Measurements from ENCODE around the gene ERBB4.
"Not testable (repeated sequence)": the region's sequence is repeated elsewhere in the genome, so short reads cannot be mapped to it uniquely, and the experiment has no call there.

ERBB4 gene

DNA sequence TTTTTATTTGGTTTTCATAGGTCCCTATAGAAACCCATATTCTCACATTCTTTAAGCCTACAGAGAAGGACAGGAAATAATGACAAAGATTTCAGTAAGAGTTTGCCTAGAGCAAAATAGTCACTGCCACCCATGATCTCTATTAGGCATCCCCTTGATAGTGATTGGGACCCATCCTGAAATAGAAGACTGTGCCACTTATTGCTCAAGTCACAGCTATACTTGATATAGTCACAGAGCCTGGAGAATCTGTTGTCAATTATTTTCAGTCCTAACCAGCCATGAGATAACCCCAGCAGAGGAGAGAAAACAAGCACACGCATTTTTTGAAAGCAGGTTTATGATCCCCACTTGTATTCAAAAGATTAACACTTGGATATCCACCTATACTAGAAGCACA, 8.2 kb downstream of the ERBB4 start:
- in situ Hi-C loops (cut with MboI; ENCODE audit: low sequenced_read_pairs), result no loop called here

DNA sequence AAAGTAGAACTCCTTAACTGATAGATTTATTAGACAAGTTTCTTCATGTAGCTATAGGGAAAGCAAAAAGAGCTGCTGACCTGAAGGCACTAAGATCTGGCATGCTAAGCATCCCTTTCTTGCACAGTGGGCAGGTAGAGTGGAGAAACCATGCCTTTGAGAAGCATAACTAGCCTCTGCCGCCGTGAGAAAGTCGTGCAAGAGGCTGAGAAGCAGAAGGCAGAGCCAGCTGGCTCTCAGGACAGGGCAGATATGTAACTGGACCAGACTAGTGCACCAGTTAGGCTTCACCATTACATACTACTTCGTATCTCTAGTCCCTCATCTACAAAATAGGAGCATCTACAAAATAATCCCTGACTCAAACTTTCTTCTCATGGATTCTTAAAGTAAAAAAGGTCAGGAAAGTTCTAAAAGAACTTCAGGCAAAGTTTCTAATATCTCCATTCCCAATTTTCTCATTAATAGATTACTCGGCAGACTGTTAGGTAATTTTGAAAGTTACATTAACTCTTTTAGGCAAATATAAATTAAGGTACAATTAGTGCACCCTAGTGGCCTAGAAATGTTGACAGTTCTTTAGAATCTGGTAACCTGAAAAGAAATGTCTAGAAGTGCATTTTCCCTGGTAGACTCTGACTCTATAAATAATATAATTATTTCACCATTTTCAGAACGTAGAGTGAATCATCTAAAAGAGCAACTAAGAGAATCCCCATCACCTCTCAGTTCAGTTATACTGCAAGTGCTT, 10.3 kb downstream of the ERBB4 start:
- in situ Hi-C loops (cut with MboI; ENCODE audit: low sequenced_read_pairs), result no loop called here

DNA sequence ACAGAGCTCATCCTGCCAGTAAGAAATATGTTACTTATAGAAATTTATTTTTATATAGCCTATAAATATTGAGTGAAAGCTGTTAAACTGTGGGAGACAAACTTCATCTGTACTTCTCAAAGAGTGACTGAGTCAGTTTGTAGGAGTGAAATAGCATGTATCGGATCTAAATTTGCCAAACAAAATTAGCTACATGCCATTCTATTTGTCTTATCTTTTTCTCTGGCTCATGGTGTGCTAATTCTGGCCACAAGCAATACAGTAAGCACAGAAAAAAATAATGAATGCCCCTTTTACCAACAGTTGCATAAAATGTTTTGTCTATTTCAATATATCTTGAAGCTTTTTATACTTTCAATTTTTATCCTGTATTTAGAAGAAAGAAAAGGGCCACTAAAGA, 12.5 kb downstream of the ERBB4 start:
- in situ Hi-C loops (cut with MboI; ENCODE audit: low sequenced_read_pairs), result no loop called here

DNA sequence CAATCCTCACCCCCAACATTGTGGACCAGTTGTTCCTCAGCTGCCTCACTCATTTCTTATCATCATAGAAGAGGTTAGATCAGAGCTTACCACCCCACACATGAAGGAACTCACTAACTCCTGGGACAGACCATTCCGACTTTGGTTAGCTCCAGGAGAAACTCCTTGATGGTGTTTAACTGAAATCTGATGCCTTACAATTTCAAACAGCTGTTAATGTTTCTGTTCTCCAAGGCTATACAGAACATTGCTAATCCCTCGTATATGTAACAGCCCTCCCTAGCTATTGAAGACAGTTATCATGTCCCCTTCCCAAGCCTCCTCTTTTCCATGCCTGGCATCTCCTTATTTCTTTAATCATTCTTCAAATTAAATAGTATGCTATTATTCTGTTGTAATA, 14.8 kb downstream of the ERBB4 start:
- in situ Hi-C loops (cut with MboI; ENCODE audit: low sequenced_read_pairs), result no loop called here

DNA sequence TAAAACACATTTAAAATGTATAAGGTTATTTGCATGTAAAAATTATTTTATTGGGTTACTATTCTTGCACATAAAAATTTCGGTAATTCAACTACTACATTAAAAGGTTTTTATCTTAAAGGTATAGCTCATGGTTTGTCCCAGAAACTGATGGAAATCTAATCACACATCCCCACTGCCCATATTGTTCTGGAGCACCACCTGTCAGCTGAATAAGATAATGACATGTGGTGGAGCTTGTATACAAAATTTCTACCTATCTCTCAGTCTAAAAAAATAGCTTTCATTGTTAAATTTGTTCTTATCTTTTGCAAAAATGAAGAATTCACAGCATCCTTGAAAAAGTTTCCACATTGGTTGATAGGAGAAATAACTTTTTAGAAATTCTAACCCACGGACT, 18.3 kb downstream of the ERBB4 start:
- in situ Hi-C loops (cut with MboI; ENCODE audit: low sequenced_read_pairs), result no loop called here

DNA sequence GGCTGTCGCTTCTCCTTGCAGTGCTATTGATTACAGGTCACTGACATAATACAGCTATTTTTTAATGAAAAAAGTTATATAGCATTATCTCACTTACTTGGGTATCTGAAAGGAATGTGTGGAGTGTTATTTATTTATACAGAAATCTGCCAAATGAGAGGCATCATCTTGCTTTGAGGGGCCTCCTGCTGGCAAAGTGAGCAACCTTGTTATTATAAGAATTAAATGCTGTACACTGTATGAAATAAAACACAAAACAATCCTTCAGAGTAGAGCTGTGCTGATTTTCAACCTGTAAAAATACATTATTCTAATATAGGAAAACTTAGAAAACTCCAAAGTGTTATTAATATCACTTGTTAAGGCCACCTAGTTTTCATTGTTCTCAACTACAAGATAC, 20.9 kb downstream of the ERBB4 start:
- in situ Hi-C loops (cut with MboI; ENCODE audit: low sequenced_read_pairs), result no loop called here

DNA sequence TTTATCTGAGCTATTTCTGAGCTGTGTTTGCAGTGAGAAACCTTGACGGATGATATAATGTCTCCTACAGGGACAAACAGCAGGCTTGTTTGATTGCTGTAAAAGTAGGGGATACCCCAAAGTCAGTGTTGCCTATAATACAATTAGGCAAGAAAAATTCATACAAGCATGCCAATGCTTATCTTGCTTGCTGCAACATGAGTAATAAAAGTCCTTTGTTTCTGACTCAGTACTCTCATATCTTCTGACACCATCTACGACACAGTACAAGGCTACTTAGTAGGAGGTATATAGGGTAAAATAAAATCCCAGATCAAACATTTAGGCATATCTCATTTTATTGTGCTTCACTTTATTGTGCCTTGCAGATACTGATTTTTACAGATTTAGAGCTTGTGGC, 33.0 kb downstream of the ERBB4 start:
- in situ Hi-C loops (cut with MboI; ENCODE audit: low sequenced_read_pairs), result no loop called here

DNA sequence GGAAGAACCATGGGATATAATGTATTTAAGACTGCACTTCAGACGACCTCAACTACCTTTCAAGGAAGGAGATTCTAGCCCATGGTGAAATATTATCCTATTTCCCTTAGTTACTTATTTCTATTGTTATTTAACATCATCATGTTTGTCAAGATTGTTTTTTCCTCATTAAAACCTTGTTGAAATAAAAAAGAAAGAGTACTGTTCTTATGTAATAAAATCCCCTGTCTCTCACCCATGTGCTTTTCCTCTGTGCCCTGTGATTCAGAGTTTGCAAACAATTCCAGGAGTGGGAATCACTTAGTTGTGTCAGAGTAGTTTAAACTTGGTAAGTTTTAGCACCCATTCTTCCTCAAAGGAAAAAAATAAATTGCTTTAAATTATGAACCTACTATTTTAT, 43.6 kb downstream of the ERBB4 start:
- in situ Hi-C loops (cut with MboI; ENCODE audit: low sequenced_read_pairs), result no loop called here

DNA sequence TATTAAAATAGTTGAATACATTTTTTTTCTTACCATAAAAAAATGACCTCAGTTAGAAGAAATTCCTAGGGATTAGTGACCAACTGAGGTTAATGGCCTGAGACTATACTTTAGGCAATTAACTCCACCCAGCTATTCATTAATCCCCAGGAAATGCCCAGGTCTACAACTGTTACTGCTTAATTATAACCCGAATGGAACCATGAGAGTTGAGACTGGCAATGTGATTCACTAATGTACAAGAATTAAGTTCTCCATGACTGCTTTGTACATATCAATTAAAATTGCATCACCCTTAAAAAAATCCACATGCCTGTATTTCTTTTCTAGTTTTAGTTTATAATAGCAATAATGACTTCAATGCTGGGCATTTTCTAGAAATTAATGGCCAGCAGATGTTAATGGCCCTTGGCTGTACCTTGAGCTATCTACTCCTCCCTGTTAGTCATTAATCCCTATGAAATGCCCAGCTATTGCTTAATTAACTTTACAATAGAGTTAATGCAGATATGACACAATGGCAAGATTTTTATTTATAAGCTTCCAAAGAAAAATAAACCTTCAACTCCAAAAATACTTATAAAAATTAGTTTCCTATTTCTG, 44.1 kb downstream of the ERBB4 start:
- in situ Hi-C loops (cut with MboI; ENCODE audit: low sequenced_read_pairs), result no loop called here

DNA sequence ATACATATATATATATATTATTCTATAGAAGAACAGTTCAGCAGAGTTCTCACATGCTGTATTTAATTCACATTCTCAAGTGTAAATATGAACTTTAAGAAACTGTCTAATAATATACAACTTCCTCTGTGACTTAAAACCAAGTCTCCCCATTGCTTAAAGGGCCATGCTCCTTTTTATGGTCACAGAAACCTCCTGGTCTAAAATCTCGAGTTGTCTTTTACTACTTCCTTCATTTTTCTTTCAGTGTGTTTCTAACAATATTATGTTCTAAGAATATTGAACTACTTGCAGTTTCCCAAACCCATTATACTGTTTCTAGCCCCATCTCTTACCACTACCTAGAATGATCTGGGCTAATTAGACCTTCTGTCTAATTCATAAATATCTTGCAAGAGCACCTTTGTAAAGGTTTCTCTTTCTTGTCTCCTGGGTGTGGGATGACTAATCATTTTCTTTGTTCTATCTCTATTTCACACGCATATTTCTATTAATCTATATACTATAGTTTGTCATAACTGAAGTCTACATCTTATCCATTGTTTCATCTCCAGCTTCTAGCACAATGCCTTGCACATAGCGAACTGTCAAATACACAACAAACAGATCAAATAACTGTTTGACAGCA, 48.8 kb downstream of the ERBB4 start:
- in situ Hi-C loops (cut with MboI; ENCODE audit: low sequenced_read_pairs), result no loop called here

DNA sequence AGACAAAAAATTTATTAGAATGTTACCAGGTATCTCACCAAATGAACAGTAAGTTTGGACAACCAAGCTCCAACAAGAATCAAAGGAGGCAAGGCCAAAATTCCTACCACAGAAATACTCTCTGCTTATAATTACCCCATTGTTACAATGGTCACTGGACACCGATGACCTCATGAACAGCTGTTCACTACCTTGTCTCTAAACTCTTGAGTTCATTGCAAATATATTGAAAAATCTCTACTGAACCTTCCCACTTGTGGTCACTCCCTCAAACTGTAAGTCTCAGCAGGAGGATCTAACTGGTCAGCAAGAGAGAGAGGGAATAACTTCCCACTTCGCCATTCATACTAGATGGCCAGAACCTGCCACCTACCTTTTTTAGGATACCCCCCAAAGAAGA, 50.0 kb downstream of the ERBB4 start:
- in situ Hi-C loops (cut with MboI; ENCODE audit: low sequenced_read_pairs), result no loop called here

DNA sequence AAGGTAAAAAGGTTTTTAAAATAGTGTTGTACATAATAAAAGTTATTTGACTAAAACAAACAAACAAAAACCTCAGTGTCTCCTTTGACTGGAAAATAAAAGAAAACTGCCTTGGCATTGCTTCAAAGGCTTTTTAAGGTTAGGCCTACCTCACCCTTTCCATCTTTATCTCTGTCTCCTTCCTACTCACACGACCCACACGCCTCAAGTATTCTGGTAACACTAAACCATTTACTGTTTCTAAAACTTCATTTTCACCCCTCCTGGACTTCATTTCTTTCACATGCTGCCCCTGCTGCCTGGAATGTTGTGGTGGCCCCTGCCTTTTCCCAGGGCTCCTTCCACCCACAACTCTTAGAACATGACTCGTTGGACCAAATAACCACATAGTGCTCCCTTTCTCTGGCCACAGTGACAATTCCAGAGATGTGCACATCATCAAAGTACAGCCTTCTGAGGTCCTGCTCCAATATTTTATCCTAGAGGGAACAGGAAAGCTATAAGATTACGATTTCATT, 54.0 kb downstream of the ERBB4 start:
- in situ Hi-C loops (cut with MboI; ENCODE audit: low sequenced_read_pairs), result no loop called here

DNA sequence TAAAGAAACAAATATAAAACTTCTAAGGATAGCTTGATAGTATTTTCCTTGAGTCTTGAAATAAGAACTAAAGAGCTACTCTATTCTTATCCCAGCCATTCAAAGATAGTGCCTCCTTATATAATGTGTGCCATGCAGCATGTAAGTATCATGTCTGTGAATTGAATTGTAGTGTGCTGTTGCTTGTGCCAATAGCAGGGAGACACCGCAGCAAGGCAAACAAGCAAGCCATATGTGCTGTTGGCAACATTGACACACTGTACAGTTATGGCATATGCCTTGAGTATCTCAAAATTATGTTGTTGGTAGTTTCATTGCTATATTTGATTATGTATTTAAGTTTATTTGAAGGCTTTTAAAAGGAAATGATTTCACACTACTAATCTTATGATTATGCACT, 58.2 kb downstream of the ERBB4 start:
- in situ Hi-C loops (cut with MboI; ENCODE audit: low sequenced_read_pairs), result no loop called here

DNA sequence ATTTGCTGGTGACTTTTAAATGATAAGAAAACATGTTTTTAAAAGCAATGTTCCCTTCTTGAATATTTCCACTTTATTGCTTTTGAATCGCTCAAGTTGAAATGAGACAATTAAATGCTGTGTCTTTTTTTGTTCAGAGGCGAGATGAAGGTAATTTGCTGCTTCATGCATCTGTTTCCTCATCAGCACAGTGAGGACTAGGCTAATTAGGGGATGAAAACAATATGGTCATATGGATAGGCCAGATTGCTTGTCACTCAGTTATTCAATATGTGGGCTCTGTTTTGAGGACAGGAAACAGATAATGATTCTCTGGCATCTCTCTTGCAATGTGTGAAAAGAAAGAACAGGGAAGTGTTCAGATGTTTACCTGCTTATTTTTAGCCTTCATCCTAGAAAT, 61.0 kb downstream of the ERBB4 start:
- in situ Hi-C loops (cut with MboI; ENCODE audit: low sequenced_read_pairs), result no loop called here

DNA sequence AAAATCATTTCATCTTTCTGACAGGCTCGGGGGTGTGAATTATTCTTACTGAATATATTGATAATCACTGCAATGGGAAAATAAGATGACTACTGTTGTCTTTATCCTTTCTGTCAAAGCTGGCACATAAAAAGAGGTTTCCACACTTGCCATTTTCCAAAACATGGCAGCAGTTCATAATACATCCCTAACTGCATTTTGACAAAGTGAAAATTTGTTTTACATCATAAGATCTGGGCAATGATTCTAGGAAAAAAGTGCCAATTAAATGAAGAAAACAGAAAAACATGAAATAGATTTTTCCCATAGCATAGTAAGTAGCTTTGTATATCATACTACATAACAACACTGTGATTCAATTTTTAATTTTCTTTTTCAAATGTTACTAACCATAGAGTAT, 65.4 kb downstream of the ERBB4 start:
- in situ Hi-C loops (cut with MboI; ENCODE audit: low sequenced_read_pairs), result no loop called here

DNA sequence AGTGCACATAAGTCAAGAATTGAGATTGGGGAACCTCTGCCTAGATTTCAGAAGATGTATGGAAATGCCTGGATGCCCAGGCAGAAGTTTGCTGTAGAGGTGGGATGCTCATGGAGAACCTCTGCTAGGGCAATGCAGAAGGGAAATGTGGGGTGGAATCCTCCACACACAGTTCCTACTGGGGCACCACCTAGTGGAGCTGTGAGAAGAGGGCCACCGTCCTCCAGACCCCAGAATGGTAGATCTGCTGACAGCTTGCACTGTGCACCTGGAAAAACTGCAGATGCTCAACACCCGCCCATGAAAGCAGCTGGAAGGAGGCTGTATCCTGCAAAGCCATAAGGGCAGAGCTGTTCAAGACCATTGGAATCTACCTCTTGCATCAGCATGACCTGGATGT, 71.1 kb downstream of the ERBB4 start:
- in situ Hi-C loops (cut with MboI; ENCODE audit: low sequenced_read_pairs), result not testable (repeated sequence)

DNA sequence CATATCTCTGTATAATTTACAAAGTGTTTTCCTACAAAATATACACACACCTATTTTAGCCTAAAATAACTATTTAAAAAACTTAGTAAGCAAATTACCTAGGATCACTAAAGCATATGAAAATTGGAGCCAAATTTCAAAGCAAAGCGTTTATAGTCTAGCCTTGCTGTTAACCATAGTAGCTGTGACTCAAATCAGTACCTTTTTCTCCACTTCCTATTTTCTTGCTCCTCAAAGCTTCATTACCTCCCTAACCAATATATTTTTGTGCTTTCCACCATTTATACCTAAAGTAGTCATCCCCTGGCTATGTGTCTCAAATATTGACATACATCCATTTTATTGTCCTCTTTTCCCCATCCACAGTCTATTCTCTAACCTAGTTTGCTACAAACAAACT, 73.1 kb downstream of the ERBB4 start:
- in situ Hi-C loops (cut with MboI; ENCODE audit: low sequenced_read_pairs), result no loop called here

DNA sequence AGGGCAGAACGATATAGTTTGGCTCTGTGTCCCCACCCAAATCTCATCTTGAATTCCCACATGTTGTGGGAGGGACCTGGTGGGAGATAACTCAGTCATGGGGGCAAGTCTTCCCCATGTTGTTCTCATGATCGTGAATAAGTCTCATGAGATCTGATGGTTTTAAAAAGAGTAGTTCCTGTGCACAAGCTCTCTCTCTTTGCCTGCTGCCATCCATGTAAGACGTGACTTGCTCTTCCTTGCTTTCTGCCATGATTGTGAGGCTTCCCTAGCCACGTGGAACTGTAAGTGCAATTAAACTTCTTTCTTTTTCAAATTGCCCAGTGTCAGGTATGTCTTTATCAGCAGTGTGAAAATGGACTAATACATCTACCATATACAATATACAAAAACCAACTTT, 76.9 kb downstream of the ERBB4 start:
- in situ Hi-C loops (cut with MboI; ENCODE audit: low sequenced_read_pairs), result not testable (repeated sequence)

DNA sequence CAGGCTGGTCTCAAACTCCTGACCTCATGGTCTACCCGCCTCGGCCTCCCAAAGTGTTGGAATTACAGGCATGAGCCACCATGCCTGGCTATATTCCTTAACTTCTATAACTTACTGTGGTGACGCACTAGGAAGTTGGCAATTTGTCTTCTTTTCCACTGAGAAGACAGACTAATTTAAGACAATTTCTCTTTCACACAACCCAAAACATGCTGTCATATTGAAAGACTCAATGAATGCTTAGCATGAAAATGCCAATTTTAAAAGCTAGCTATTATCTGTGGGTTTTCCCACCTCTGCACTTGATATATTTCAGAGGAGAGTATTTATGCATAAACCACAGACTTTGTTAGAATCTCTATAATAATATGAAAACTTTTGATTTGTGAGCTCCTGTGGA, 84.5 kb downstream of the ERBB4 start:
- in situ Hi-C loops (cut with MboI; ENCODE audit: low sequenced_read_pairs), result no loop called here

DNA sequence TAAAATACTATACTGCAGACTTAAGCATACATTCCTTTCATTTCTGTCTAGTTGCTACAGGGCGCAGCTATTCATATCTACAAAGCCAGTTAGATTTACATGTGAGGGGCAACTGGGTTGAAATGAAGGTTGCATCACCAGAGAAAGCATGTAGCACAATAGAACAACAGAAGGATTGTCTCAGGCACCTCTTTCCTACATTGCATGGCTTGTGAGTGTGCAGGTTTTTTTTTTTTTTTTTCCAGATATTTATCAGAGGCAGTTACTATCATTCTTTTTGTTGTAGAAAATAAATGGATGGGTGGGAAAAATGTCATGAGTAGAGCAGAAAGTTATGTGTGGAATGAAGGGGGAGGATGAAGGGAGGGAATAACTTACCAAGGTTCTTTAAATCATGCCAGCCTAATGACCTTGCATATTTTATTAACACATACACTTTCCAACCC, 86.8 kb downstream of the ERBB4 start:
- in situ Hi-C loops (cut with MboI; ENCODE audit: low sequenced_read_pairs), result no loop called here

DNA sequence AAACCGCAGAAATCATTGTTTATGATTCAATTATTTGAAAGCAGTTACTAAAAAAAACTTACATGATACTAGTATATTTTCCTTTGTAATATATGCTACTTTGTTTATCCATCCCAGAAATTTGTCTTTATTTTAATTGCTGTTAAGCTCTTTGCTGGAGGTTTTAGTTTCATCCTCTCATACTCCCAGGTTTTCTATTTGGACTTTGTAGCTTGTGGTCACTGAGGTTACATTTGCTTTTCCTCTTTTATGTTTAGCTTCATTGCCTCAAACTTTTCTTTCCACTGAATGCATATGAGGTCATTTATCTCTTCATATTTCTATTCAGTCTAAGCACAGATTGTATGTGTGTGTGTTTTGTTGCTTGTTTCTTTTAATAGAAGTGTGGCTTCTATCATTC, 89.9 kb downstream of the ERBB4 start:
- in situ Hi-C loops (cut with MboI; ENCODE audit: low sequenced_read_pairs), result no loop called here

DNA sequence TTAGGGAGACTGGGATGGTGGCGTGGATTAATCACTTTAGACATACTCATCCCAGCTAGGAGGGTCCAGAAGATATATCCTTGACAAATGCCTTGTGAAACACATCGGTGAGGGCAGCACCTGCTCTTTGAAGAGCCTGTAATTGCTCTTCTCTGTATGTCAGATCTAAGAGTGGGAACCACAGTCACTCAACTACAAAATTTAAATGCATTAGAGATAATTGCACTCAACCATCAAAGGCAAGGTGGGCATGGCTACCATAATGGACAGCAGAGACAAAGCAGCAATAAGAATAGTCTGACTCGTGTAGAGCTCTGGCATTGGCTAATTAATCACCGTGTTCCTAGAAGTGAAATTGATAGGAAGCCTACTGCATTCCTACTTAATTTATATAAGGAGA, 96.8 kb downstream of the ERBB4 start:
- in situ Hi-C loops (cut with MboI; ENCODE audit: low sequenced_read_pairs), result no loop called here

All from HL-60/S4 treated with phorbol 12-myristate 13-acetate at 8.2 ng/mL for 4 days and 3 days (cell line).